Naive B cell (primary cell): Measurements from ENCODE around the gene UGT3A2. TPM values are rescaled to one million over a fixed set of nuclear protein-coding genes. Genes with fewer than 3 reads are reported as not detected.
"Not testable (repeated sequence)": the region's sequence is repeated elsewhere in the genome, so short reads cannot be mapped to it uniquely, and the experiment has no call there.

Experiments used
- ATAC-seq, 2 donors: fragments of 150-1000 bp; cut with Tn5 transposase; 2 replicates each; pipeline ENCODE4 v1.10.0; 2021; ENCODE audit warnings: low read depth in 2 of 2, mild to moderate bottlenecking in 2 of 2, moderate library complexity in 2 of 2
- DNase-seq: peaks from one replicate; pipeline ENCODE4 v3.0.0; 2022
- H3K27ac Mint-ChIP-seq, 6 donors: one replicate each; pipeline ENCODE4 v1.8.0; 2020 to 2022; ENCODE audit warnings: mild to moderate bottlenecking in 6 of 6, mixed read lengths in 6 of 6, moderate library complexity in 5 of 6, inconsistent platforms in 2 of 6
- H3K27me3 Mint-ChIP-seq, 3 donors: one replicate each; pipeline ENCODE4 v1.8.0; 2021 to 2022; ENCODE audit warnings: mixed read lengths in 3 of 3, mild to moderate bottlenecking in 1 of 3
- H3K36me3 Mint-ChIP-seq, 2 donors: one replicate each; pipeline ENCODE4 v1.8.0; 2020 to 2022; ENCODE audit warnings: mixed read lengths in 2 of 2, inconsistent platforms in 1 of 2, mild to moderate bottlenecking in 1 of 2
- H3K4me1 Mint-ChIP-seq, 3 donors: one replicate each; pipeline ENCODE4 v1.8.0; 2020 to 2022; ENCODE audit warnings: mixed read lengths in 3 of 3, inconsistent platforms in 1 of 3, mild to moderate bottlenecking in 1 of 3, moderate library complexity in 1 of 3
- H3K4me3 Mint-ChIP-seq, 8 donors: one replicate each; pipeline ENCODE4 v1.8.0; 2020 to 2022; ENCODE audit warnings: mild to moderate bottlenecking in 8 of 8, mixed read lengths in 8 of 8, moderate library complexity in 8 of 8, inconsistent platforms in 2 of 8
- H3K9me3 Mint-ChIP-seq, 7 donors: one replicate each; pipeline ENCODE4 v1.8.0; 2020 to 2022; ENCODE audit warnings: mixed read lengths in 7 of 7, mild to moderate bottlenecking in 5 of 7, inconsistent platforms in 2 of 7, moderate library complexity in 1 of 7
- polyA plus RNA-seq, 6 donors: library from polyadenylated mRNA; unstranded; fragments of 300-500 nt; fragmentation: Illumina TruSeq; gene quantifications; one replicate each; pipeline ENCODE4 v1.2.3, GENCODE V29; 2021; ENCODE audit warnings: low read depth in 6 of 6

The UGT3A2 gene
- polyA plus RNA-seq, 6 donors from 2014 or later = 0.12 TPM; not detected in 5

DNA sequence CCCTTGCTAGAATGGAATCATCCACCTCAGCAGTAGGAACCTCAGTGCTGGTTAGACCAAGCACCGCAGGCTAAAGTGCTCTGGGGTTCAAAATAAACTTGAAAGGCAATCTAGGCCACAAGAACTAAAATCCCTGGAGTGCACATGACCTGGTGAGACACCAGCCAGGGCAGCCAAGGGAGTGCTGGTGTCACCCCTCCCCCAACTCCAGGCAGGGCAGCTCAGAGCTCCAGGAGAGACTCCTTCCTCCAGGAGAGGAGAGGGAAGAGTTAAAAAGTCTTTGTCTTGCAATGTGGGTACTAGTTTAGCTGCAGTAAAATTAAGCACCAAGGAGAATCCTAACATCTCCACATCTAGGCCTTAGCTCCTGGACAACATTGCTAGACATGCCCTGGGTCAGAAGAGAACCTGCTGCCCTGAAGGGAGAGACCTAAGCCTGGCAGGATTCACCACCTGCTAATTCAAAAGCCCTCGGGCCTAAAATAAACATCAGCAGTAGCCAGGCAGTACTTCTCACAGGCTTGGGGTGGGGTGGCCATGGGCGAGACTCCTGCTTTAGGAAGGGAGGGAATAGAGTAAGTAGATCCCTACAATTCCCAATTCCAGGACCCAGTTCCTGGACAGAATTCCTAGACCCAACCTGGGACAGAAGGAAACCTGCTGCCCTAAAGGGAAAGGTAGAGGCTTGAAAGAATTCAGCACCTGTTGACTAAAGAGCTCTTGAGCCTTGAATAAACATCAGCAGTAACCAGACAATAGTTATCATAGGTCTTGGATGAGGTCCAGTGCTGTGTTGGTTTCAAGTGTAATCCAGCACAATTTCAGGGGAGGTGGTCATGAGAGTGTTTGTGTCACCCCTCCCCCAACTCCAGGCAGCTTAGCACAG is 25.8 kb downstream of the UGT3A2 start:
- DNase-seq = no peak
- Mint-ChIP-seq H3K4me1 (no peaks in the 10 kb centered on the region), H3K27ac (no peak overlapping the region), H3K36me3 (no peaks in the 10 kb centered on the region), H3K9me3 (no peaks in the 10 kb centered on the region), H3K27me3 (no peaks in the 10 kb centered on the region), H3K4me3 (no peak overlapping the region)
- no peak for ATAC-seq

- DNase-seq = no peak
- no peaks in the 10 kb centered on the region for H3K4me1 Mint-ChIP-seq
- H3K27me3 Mint-ChIP-seq = no peaks in the 10 kb centered on the region
- H3K4me3 Mint-ChIP-seq = no peak overlapping the region
- H3K9me3 Mint-ChIP-seq = no peaks in the 10 kb centered on the region
- H3K36me3 Mint-ChIP-seq = no peaks in the 10 kb centered on the region
- no peak overlapping the region for H3K27ac Mint-ChIP-seq
- no peak for ATAC-seq
These were observed 31.0 kb downstream of the UGT3A2 start for GRCh38 chr5:36035696-36036095.

DNA sequence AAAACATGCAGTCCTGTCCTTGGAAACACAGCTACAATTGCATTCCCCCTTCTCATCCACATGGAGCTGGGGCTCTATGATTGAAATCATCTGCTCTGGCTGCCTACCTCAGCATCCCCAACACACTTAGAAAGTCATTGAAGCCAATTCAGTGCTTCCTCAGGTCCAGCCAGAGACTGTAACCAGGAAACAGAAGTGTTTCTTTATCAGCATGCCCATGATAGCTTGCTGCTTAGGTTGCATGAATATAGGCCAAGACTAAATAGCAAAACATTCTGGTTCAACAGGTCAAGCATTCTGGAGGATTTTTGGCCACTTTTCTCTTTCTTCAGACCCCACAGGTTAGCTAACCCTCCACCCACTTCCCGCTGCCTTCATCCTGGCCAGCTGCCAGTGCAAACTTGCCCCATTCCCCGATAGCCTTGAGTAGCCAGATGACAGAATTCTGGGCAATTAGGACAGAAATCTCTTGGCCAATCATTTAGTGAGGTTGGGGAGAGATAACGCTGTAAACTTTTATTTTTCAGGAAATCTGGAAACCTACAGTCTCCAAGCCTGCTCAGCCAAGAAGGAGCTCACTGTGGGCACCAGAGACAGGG is 32.0 kb downstream of the UGT3A2 start:
- peak overlapping the region in 1 of 6 donors; percentile 53 for H3K27ac Mint-ChIP-seq
- not testable (repeated sequence) for H3K36me3 Mint-ChIP-seq, ATAC-seq, H3K27me3 Mint-ChIP-seq, H3K4me3 Mint-ChIP-seq, DNase-seq, H3K4me1 Mint-ChIP-seq, H3K9me3 Mint-ChIP-seq

DNA sequence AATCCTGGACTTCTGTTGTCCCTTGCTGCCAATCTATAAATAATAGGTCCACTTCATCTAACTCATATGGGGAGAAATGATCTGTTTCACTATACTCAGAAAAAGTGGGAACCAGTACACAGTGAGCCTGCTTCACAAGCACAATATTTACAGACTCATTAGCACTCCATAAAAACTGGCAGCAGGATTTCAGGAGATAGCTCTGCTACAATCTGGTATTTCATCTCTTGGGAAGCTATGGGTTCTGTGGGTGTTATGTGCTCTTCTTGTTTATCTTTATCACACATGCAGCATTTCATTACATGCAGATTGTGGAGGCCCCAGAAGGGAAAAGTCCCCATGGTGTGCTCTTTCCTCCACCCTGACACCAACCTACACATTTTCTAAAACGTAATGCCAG is 33.2 kb downstream of the UGT3A2 start:
- ATAC-seq (no peak), DNase-seq (no peak)
- no peak overlapping the region for H3K27ac Mint-ChIP-seq
- no peaks in the 10 kb centered on the region for H3K36me3 Mint-ChIP-seq
- no peaks in the 10 kb centered on the region for H3K27me3 Mint-ChIP-seq
- no peak overlapping the region for H3K4me3 Mint-ChIP-seq
- H3K9me3 Mint-ChIP-seq = peaks cover 0 to 5% (median 0%) of the 10 kb centered on the region in 7 donors
- H3K4me1 Mint-ChIP-seq = no peaks in the 10 kb centered on the region

DNA sequence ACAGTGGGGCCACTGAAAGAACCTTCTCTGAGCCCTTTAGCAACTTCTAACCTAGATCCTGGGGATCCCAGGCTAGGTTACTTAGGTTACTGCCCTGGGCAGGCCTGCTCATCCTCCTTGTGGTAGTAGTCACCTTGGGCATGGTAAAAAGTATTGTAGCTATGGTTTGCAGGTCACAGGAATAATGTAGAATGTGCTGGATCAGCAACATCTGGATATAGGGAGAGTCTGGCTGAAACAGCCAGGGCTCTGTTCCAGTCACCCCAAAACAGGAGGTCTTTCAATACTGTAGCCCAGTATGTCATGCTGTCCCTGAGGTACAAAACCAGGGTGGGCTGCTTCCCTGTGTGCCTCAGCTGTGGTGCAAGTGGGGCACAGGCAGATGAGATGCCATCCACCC is 33.6 kb downstream of the UGT3A2 start:
- H3K27me3 Mint-ChIP-seq = peaks cover 0 to 4% (median 0%) of the 10 kb centered on the region in 3 donors
- H3K4me3 Mint-ChIP-seq = no peak overlapping the region
- peaks cover 0 to 8% (median 0%) of the 10 kb centered on the region in 7 donors for H3K9me3 Mint-ChIP-seq
- ATAC-seq = no peak
- H3K4me1 Mint-ChIP-seq = no peaks in the 10 kb centered on the region
- no peak overlapping the region for H3K27ac Mint-ChIP-seq
- no peaks in the 10 kb centered on the region for H3K36me3 Mint-ChIP-seq
- DNase-seq = no peak

DNA sequence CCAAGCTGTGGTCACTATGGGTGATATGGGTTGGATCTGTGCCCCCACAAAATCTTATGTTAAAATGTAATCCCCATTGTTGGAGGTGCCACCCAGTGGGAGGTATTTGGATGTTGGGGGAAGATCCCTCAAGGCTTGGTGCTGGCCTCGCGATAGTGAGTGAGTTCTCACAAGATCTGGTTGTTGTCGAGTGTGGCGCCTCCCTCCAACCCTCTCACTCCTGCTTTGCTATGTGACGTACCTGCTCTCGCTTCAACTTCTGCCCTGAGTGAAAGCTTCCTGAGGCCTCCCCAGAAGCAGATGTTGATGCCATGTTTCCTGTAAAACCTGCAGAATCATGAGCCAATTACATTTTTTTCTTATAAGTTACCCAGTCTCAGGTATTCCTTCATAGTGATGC is 35.5 kb downstream of the UGT3A2 start:
- H3K36me3 Mint-ChIP-seq = no peaks in the 10 kb centered on the region
- no peak overlapping the region for H3K27ac Mint-ChIP-seq
- H3K27me3 Mint-ChIP-seq = peaks cover 0 to 5% (median 0%) of the 10 kb centered on the region in 3 donors
- ATAC-seq = no peak
- no peak overlapping the region for H3K4me3 Mint-ChIP-seq
- no peak for DNase-seq
- H3K4me1 Mint-ChIP-seq = no peaks in the 10 kb centered on the region
- H3K9me3 Mint-ChIP-seq = peaks cover 0 to 10% (median 7%) of the 10 kb centered on the region in 7 donors

DNA sequence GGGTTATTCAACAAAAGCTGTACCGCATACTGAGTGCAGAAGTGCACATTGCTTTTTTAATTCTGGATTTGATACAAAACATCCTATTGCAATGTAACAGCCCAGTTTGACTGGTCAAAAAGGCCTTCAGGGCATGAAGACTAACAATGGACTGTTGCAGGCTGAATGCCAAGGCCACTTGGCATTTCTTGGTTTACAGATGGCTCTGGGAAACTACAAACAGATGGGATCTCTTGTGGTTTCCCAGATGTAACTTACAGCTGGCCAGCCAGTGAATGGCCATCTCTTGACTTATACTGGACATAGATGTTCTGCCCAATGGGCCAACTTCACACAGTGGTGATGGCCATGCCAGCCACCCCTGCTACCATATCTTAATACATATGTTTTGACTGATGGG is 36.8 kb downstream of the UGT3A2 start:
- no peak overlapping the region for H3K4me3 Mint-ChIP-seq
- ATAC-seq (no peak), DNase-seq (no peak)
- H3K4me1 Mint-ChIP-seq = no peaks in the 10 kb centered on the region
- peaks cover 0 to 20% (median 9%) of the 10 kb centered on the region in 7 donors for H3K9me3 Mint-ChIP-seq
- peaks cover 0 to 5% (median 0%) of the 10 kb centered on the region in 3 donors for H3K27me3 Mint-ChIP-seq
- peaks cover 0 to under 1% of the 10 kb centered on the region in 2 donors for H3K36me3 Mint-ChIP-seq
- no peak overlapping the region for H3K27ac Mint-ChIP-seq

GRCh38 chr5:36028816-36029465 is 37.7 kb downstream of the UGT3A2 start:
- Mint-ChIP-seq H3K4me3 (no peak overlapping the region), H3K27ac (peak overlapping the region in 1 of 6 donors; percentile 35), H3K9me3 (peaks cover 0 to 30% (median 11%) of the 10 kb centered on the region in 7 donors), H3K4me1 (no peaks in the 10 kb centered on the region), H3K36me3 (peaks cover 0 to 9% of the 10 kb centered on the region in 2 donors), H3K27me3 (peaks cover 0 to 5% (median 0%) of the 10 kb centered on the region in 3 donors)
- ATAC-seq (no peak), DNase-seq (no peak)

- no peak overlapping the region for H3K4me3 Mint-ChIP-seq
- H3K36me3 Mint-ChIP-seq = peaks cover 0 to 9% of the 10 kb centered on the region in 2 donors
- peaks cover 0 to 30% (median 11%) of the 10 kb centered on the region in 7 donors for H3K9me3 Mint-ChIP-seq
- ATAC-seq = no peak
- peaks cover 0 to 5% (median 0%) of the 10 kb centered on the region in 3 donors for H3K27me3 Mint-ChIP-seq
- no peaks in the 10 kb centered on the region for H3K4me1 Mint-ChIP-seq
- no peak for DNase-seq
- no peak overlapping the region for H3K27ac Mint-ChIP-seq
These were observed 39.0 kb downstream of the UGT3A2 start for GRCh38 chr5:36027711-36028110.

GRCh38 chr5:36026706-36027465 is 39.8 kb downstream of the UGT3A2 start:
- Mint-ChIP-seq H3K9me3 (peaks cover 0 to 30% (median 12%) of the 10 kb centered on the region in 7 donors), H3K27ac (no peak overlapping the region), H3K4me3 (no peak overlapping the region), H3K4me1 (no peaks in the 10 kb centered on the region), H3K27me3 (peaks cover 0 to 5% (median 0%) of the 10 kb centered on the region in 3 donors), H3K36me3 (peaks cover 0 to 9% of the 10 kb centered on the region in 2 donors)
- DNase-seq = no peak
- ATAC-seq = no peak

DNA sequence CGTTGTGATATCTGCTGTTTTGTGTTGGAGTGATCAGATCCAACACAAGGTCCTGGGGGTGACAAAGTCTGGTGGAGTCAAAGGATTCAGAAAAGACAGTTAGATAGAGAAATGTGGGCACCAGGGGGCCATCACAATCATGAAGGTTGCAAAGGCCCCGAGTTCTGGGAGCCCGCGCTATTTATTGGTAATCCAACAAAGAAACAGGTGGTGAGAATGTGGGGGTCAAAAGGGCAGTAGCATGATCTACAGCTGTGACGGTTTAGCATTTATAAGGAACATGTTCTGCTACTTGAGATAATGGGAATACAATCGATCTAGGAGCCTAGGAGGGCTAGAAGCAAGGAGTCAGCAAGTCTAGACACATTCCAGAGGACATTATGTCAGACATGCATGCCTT is 44.4 kb downstream of the UGT3A2 start:
- not testable (repeated sequence) for H3K27me3 Mint-ChIP-seq, H3K4me1 Mint-ChIP-seq, H3K27ac Mint-ChIP-seq, ATAC-seq, DNase-seq, H3K4me3 Mint-ChIP-seq, H3K36me3 Mint-ChIP-seq
- H3K9me3 Mint-ChIP-seq = peaks cover 0 to 40% (median 12%) of the 10 kb centered on the region in 7 donors

GRCh38 chr5:36019584-36019983 is 47.1 kb downstream of the UGT3A2 start:
- H3K27ac Mint-ChIP-seq, H3K4me1 Mint-ChIP-seq, ATAC-seq, H3K27me3 Mint-ChIP-seq, H3K4me3 Mint-ChIP-seq, DNase-seq, H3K36me3 Mint-ChIP-seq: not testable (repeated sequence)
- H3K9me3 Mint-ChIP-seq = peaks cover 14 to 36% (median 23%) of the 10 kb centered on the region in 7 donors

- no peak overlapping the region for H3K4me3 Mint-ChIP-seq
- ATAC-seq (no peak), DNase-seq (no peak)
- no peak overlapping the region for H3K27ac Mint-ChIP-seq
- no peaks in the 10 kb centered on the region for H3K27me3 Mint-ChIP-seq
- peaks cover 17 to 50% (median 33%) of the 10 kb centered on the region in 7 donors for H3K9me3 Mint-ChIP-seq
- H3K36me3 Mint-ChIP-seq = peaks cover 4 to 11% of the 10 kb centered on the region in 2 donors
- no peaks in the 10 kb centered on the region for H3K4me1 Mint-ChIP-seq
These were observed 49.1 kb downstream of the UGT3A2 start for GRCh38 chr5:36017622-36018021.
